B cell (primary cell): Measurements from ENCODE around the gene SEMA3E. TPM values are rescaled to one million over a fixed set of nuclear protein-coding genes. Genes with fewer than 3 reads are reported as not detected.

ENCODE experiments used
- ATAC-seq: fragments of 200-7000 bp; cut with Tn5 transposase; one replicate; pipeline ENCODE4 v1.10.0; 2021; ENCODE audit warnings: low read depth, mild to moderate bottlenecking, moderate number of reproducible peaks, moderate library complexity
- CTCF ChIA-PET: fragments of 350-600 bp; sonication (Branson Sonifier 250); formaldehyde crosslinking; loops from one replicate; lab custom pipeline; 2021; ENCODE audit warnings: antibody characterized with exemption, inconsistent platforms; lab: Charles Lee
- POLR2A ChIA-PET: fragments of 350-600 bp; sonication (Branson Sonifier 250); formaldehyde crosslinking; loops from one replicate; lab custom pipeline; 2021; ENCODE audit warnings: antibody characterized with exemption; lab: Charles Lee
- DNase-seq: peaks from one replicate; pipeline ENCODE4 v3.0.0; 2013
- H2AFZ ChIP-seq: 2 replicates; pipeline ENCODE4 v1.6.1; 2012; ENCODE audit warnings: mild to moderate bottlenecking, low read depth, low read length; ENCODE audit not compliant: insufficient read depth, poor library complexity, severe bottlenecking
- H3K27ac ChIP-seq, 2 donors: 1 replicate in 1 of 2; 2 replicates in 1 of 2; pipeline ENCODE4 v1.5.1; 2012 to 2013; ENCODE audit warnings: low read length in 2 of 2, mild to moderate bottlenecking in 2 of 2, moderate library complexity in 1 of 2
- H3K27me3 ChIP-seq, 4 experiments: fragments of 200-600 bp in 1 of 4; sonication (generic) in 1 of 4; replicated peaks in 1 of 4; 1 replicate in 2 of 4; 2 replicates in 2 of 4; pipeline versions ENCODE4 v1.6.1 to v1.7.0; 2013 to 2016; ENCODE audit warnings: low read length in 3 of 4, mild to moderate bottlenecking in 2 of 4, mixed read lengths in 1 of 4, moderate library complexity in 1 of 4; ENCODE audit not compliant: insufficient read depth in 4 of 4, control insufficient read depth in 3 of 4; ENCODE audit errors: control extremely low read depth in 1 of 4
- H3K36me3 ChIP-seq, 2 experiments: replicated peaks in 1 of 2; 1 replicate in 1 of 2; 2 replicates in 1 of 2; pipeline versions ENCODE4 v1.6.1 to v1.7.1; 2013; ENCODE audit warnings: low read length in 1 of 2; ENCODE audit not compliant: insufficient read depth in 2 of 2, control insufficient read depth in 1 of 2; ENCODE audit errors: control extremely low read depth in 1 of 2, extremely low read depth in 1 of 2
- H3K4me1 ChIP-seq, 2 donors: fragments of 200-600 bp in 1 of 2; sonication (generic) in 1 of 2; 1 replicate in 1 of 2; 2 replicates in 1 of 2; pipeline versions ENCODE4 v1.5.1 to v1.6.1; 2013 to 2017; ENCODE audit warnings: low read length in 2 of 2; ENCODE audit not compliant: control insufficient read depth in 2 of 2, insufficient read depth in 2 of 2
- H3K4me2 ChIP-seq: replicated peaks from 2 replicates; pipeline ENCODE3; 2012; ENCODE audit warnings: mild to moderate bottlenecking, low read depth, low read length; ENCODE audit not compliant: poor library complexity, severe bottlenecking
- H3K4me3 ChIP-seq, 5 experiments: fragments of 200-600 bp in 1 of 5; sonication (generic) in 1 of 5; 1 replicate in 3 of 5; 2 replicates in 2 of 5; pipeline versions ENCODE4 v1.5.1 to v1.7.0; 2011 to 2016; ENCODE audit warnings: low read length in 4 of 5, mild to moderate bottlenecking in 4 of 5, low read depth in 2 of 5, control low read depth in 1 of 5, moderate library complexity in 1 of 5; ENCODE audit not compliant: insufficient read depth in 1 of 5; ENCODE audit errors: control extremely low read depth in 1 of 5, extremely low read depth in 1 of 5
- H3K79me2 ChIP-seq: fragments of 200-600 bp; sonication (generic); one replicate; pipeline ENCODE4 v1.6.0; 2016; ENCODE audit warnings: low read length; ENCODE audit not compliant: control insufficient read depth, insufficient read depth
- H3K9ac ChIP-seq: fragments of 200-600 bp; sonication (generic); 2 replicates; pipeline ENCODE4 v1.6.1; 2017; ENCODE audit warnings: mild to moderate bottlenecking, low read length, moderate library complexity
- H3K9me3 ChIP-seq, 3 donors: one replicate each; pipeline versions ENCODE4 v1.6.1 to v1.7.1; 2013; ENCODE audit warnings: low read length in 2 of 3; ENCODE audit not compliant: control insufficient read depth in 2 of 3, insufficient read depth in 1 of 3; ENCODE audit errors: control extremely low read depth in 1 of 3
- H4K20me1 ChIP-seq: 2 replicates; pipeline ENCODE4 v1.6.0; 2012; ENCODE audit warnings: mild to moderate bottlenecking, low read length; ENCODE audit not compliant: insufficient read depth, control insufficient read depth, poor library complexity, severe bottlenecking
- H3K27ac Mint-ChIP-seq: one replicate; pipeline ENCODE4 v1.8.0; 2021; ENCODE audit warnings: mixed read lengths
- H3K27me3 Mint-ChIP-seq: one replicate; pipeline ENCODE4 v1.8.0; 2021; ENCODE audit warnings: mixed read lengths
- H3K4me1 Mint-ChIP-seq: one replicate; pipeline ENCODE4 v1.8.0; 2021; ENCODE audit warnings: mixed read lengths
- H3K4me3 Mint-ChIP-seq: one replicate; pipeline ENCODE4 v1.8.0; 2021; ENCODE audit warnings: mixed read lengths
- H3K9me3 Mint-ChIP-seq: one replicate; pipeline ENCODE4 v1.8.0; 2022; ENCODE audit warnings: mixed read lengths; ENCODE audit not compliant: insufficient read depth
- CTCF ChIP-seq: fragments of 200-600 bp; IDR thresholded peaks from one replicate; pipeline ENCODE4 v1.8.0; 2022; ENCODE audit warnings: antibody characterized with exemption, mild to moderate bottlenecking
- EZH2 ChIP-seq: IDR thresholded peaks from 2 replicates; pipeline ENCODE4 v1.6.1; 2012; ENCODE audit warnings: borderline replicate concordance, low read depth, mild to moderate bottlenecking, moderate library complexity, low read length; ENCODE audit not compliant: insufficient read depth, poor library complexity, severe bottlenecking
- WGBS: methylation state at CpG from one replicate; pipeline ENCODE4 v1.1.5; 2013; ENCODE audit warnings: missing lambda C conversion rate; ENCODE audit not compliant: insufficient coverage; 5-methylcytosine and 5-hydroxymethylcytosine counted together
- intact Hi-C: fragments of 100-400 bp; cut with micrococcal nuclease; formaldehyde crosslinking; loops from one replicate; pipeline ENCODE4 v1.10.0; 2022
- polyA plus RNA-seq: library from polyadenylated mRNA; depleted of rRNA; stranded (reverse); fragments of >200 nt; gene quantifications from 2 replicates; pipeline ENCODE4 v1.2.3, GENCODE V29; 2012
- total RNA-seq, 2 donors: library from RNA; stranded (reverse); fragments of 120-200 nt in 1 of 2; gene quantifications; 1 replicate in 1 of 2; 2 replicates in 1 of 2; pipeline versions ENCODE4 v1.2.3 to v1.2.4, GENCODE V29; 2013 to 2022

The SEMA3E gene
- total and polyA plus RNA-seq, 2 donors (not counting 1 experiment from before 2014, with no cell fraction given): not detected

GRCh38 chr7:83475420-83475819 is 173.5 kb downstream of the SEMA3E start:
- H3K79me2 ChIP-seq: no peaks in the 10 kb centered on the region
- no peak overlapping the region for H3K4me3 ChIP-seq
- no peaks in the 10 kb centered on the region for H4K20me1 ChIP-seq
- no peak overlapping the region for H3K27ac Mint-ChIP-seq
- H3K27me3 ChIP-seq: no peaks in the 10 kb centered on the region
- no peak overlapping the region for H3K27ac ChIP-seq
- TF ChIP-seq CTCF (no peak), EZH2 (no peak)
- no peak overlapping the region for H3K4me3 Mint-ChIP-seq
- 81% methylated on average over 5 of the region's 6 CpGs for WGBS
- DNase-seq (no peak), ATAC-seq (no peak)
- no peak overlapping the region for H3K4me2 ChIP-seq
- H3K4me1 Mint-ChIP-seq: no peaks in the 10 kb centered on the region
- H2AFZ ChIP-seq: no peak overlapping the region
- H3K27me3 Mint-ChIP-seq: no peaks in the 10 kb centered on the region
- no peaks in the 10 kb centered on the region for H3K9me3 Mint-ChIP-seq
- intact Hi-C loops: no loop called here
- no peaks in the 10 kb centered on the region for H3K36me3 ChIP-seq
- H3K9ac ChIP-seq: no peak overlapping the region
- H3K9me3 ChIP-seq: peaks cover 0 to 2% (median 0%) of the 10 kb centered on the region in 3 donors
- H3K4me1 ChIP-seq: no peaks in the 10 kb centered on the region
- ChIA-PET POLR2A (no interaction called here), CTCF (no interaction called here)

- no peak overlapping the region for H3K4me3 Mint-ChIP-seq
- intact Hi-C loops: no loop called here
- no peaks in the 10 kb centered on the region for H3K4me1 Mint-ChIP-seq
- Histone ChIP-seq H3K4me3 (no peak overlapping the region), H3K4me1 (no peaks in the 10 kb centered on the region), H3K27me3 (no peaks in the 10 kb centered on the region), H3K79me2 (no peaks in the 10 kb centered on the region), H3K4me2 (no peak overlapping the region), H2AFZ (no peak overlapping the region), H3K9ac (no peak overlapping the region), H3K36me3 (no peaks in the 10 kb centered on the region), H3K27ac (no peak overlapping the region), H4K20me1 (no peaks in the 10 kb centered on the region), H3K9me3 (peaks cover 0 to 2% (median 0%) of the 10 kb centered on the region in 3 donors)
- no peak overlapping the region for H3K27ac Mint-ChIP-seq
- H3K9me3 Mint-ChIP-seq: no peaks in the 10 kb centered on the region
- DNase-seq (no peak), ATAC-seq (no peak)
- WGBS: no CpG with 5 or more reads among the region's 2 CpGs
- H3K27me3 Mint-ChIP-seq: no peaks in the 10 kb centered on the region
- no peak for TF ChIP-seq CTCF
- TF ChIP-seq EZH2: no peak
- CTCF ChIA-PET: interaction anchor here (0.6 kb wide), 1 partner anchor 23 kb away, joined by 3 read pairs; no protein-coding TSS in a partner anchor
- POLR2A ChIA-PET: no interaction called here
Measured at GRCh38 chr7:83472376-83472775, 176.6 kb downstream of the SEMA3E start.
